Natural killer cell (primary cell): ENCODE data around the gene MXD1. TPM values are rescaled to one million over a fixed set of nuclear protein-coding genes. Genes with fewer than 3 reads are reported as not detected.

Source experiments
- ATAC-seq, 3 donors: fragments of 150-1000 bp in 2 of 3; fragments of 200-7000 bp in 1 of 3; cut with Tn5 transposase; 1 replicate in 1 of 3; 2 replicates in 2 of 3; pipeline ENCODE4 v1.10.0; 2021; ENCODE audit warnings: mild to moderate bottlenecking in 2 of 3, moderate library complexity in 2 of 3
- DNase-seq, 2 donors: peaks; one replicate each; pipeline versions ENCODE4 v3.0.0 to v3.0.0-alpha.2; 2013 to 2021; ENCODE audit warnings: mixed read lengths in 1 of 2
- H3K27ac ChIP-seq: one replicate; pipeline ENCODE4 v1.5.1; 2013; ENCODE audit warnings: mild to moderate bottlenecking, low read length
- H3K27me3 ChIP-seq: one replicate; pipeline ENCODE4 v1.6.1; 2013; ENCODE audit warnings: low read length; ENCODE audit not compliant: control insufficient read depth, insufficient read depth
- H3K36me3 ChIP-seq: one replicate; pipeline ENCODE4 v1.6.1; 2013; ENCODE audit warnings: low read length; ENCODE audit not compliant: control insufficient read depth, insufficient read depth
- H3K4me1 ChIP-seq: one replicate; pipeline ENCODE4 v1.6.1; 2013; ENCODE audit warnings: low read length; ENCODE audit not compliant: control insufficient read depth, insufficient read depth
- H3K4me3 ChIP-seq: one replicate; pipeline ENCODE4 v1.5.1; 2013; ENCODE audit warnings: low read length
- H3K9me3 ChIP-seq: one replicate; pipeline ENCODE4 v1.6.1; 2013; ENCODE audit warnings: low read length; ENCODE audit not compliant: control insufficient read depth, insufficient read depth
- H3K27ac Mint-ChIP-seq, 2 donors: one replicate each; pipeline ENCODE4 v1.8.0; 2022; ENCODE audit warnings: mild to moderate bottlenecking in 2 of 2, mixed read lengths in 2 of 2, moderate library complexity in 1 of 2
- H3K27me3 Mint-ChIP-seq, 2 donors: one replicate each; pipeline ENCODE4 v1.8.0; 2022; ENCODE audit warnings: low read depth in 2 of 2, mixed read lengths in 2 of 2
- H3K36me3 Mint-ChIP-seq: one replicate; pipeline ENCODE4 v1.8.0; 2022; ENCODE audit warnings: mixed read lengths
- H3K4me1 Mint-ChIP-seq, 2 donors: one replicate each; pipeline ENCODE4 v1.8.0; 2022; ENCODE audit warnings: mixed read lengths in 2 of 2
- H3K4me3 Mint-ChIP-seq: one replicate; pipeline ENCODE4 v1.8.0; 2022; ENCODE audit warnings: mild to moderate bottlenecking, moderate library complexity, mixed read lengths
- H3K9me3 Mint-ChIP-seq, 2 donors: one replicate each; pipeline ENCODE4 v1.8.0; 2022; ENCODE audit warnings: mixed read lengths in 2 of 2
- WGBS: methylation state at CpG from one replicate; pipeline ENCODE4 v1.1.7; 2013; ENCODE audit warnings: missing lambda C conversion rate; ENCODE audit not compliant: insufficient coverage; 5-methylcytosine and 5-hydroxymethylcytosine counted together
- intact Hi-C: fragments of 100-400 bp; cut with micrococcal nuclease; formaldehyde crosslinking; loops from one replicate; pipeline ENCODE4 v1.14.2; 2022
- total RNA-seq, 4 donors: library from RNA; stranded (reverse); fragments of 120-200 nt in 1 of 4; gene quantifications; one replicate each; pipeline versions ENCODE4 v1.2.3 to v1.2.4, GENCODE V29; 2013 to 2022
- TF ChIP-seq, protein P1 (sequence below): fragments of 200-600 bp; IDR thresholded peaks from one replicate; pipeline ENCODE4 v1.8.0; 2022; ENCODE audit warnings: antibody characterized with exemption

Gene MXD1
- total RNA-seq, 3 donors from 2014 or later (not counting 1 experiment from before 2014, with no cell fraction given), result 63.0 to 165 (median 112) TPM

DNA sequence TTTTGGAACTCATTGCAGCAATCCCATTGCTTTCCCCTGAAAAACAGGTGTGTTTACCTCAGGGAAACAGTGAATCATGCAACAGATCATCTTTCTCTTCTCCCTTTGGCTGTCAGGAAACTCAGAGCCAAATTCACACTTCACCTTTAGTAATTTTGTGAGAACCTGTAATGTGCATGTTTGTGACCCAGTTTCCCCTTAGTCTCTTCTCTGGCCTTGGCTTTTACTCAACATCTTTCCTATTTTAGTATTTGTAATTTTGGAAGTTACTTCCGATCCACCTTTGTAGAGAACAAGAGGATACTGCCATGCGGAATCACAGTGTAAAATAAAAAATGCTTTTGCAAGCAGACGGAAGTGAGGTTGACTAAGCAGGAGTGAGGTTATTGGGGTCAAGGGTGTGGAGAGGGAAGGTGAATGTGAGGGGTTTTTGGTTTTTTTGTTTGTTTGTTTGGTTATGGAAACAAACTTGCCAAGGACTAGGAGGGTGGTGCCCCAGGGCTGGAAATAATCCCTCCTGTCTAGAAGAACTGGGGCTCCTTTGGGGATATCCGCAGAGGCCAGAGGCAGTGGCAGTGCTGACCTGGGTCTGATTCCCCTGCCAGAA, 32.5 kb downstream of the MXD1 start:
- ATAC-seq (peak in 2 of 3 donors; percentile 20 to 32), DNase-seq (peak in 1 of 2 donors; percentile 27)
- Histone ChIP-seq H3K9me3 (no peaks in the 10 kb centered on the region), H3K4me1 (peaks cover 36% of the 10 kb centered on the region), H3K27ac (peak overlapping the region; percentile 49), H3K36me3 (peaks cover 10% of the 10 kb centered on the region), H3K27me3 (no peaks in the 10 kb centered on the region), H3K4me3 (no peak overlapping the region)
- intact Hi-C loops, result loop anchor here (1.0 to 10.0 kb wide), 3 partner anchors 33 to 197 kb away; partner anchors contain the start of gene MXD1
- WGBS, result 61% methylated on average over 4 of the region's 4 CpGs
- Mint-ChIP-seq H3K27ac (peak overlapping the region; percentile 78 to 91), H3K4me3 (peak overlapping the region; percentile 74), H3K4me1 (peaks cover 30 to 42% of the 10 kb centered on the region in 2 donors), H3K36me3 (no peaks in the 10 kb centered on the region), H3K27me3 (no peaks in the 10 kb centered on the region), H3K9me3 (no peaks in the 10 kb centered on the region)
- TF ChIP-seq, protein P1, sequence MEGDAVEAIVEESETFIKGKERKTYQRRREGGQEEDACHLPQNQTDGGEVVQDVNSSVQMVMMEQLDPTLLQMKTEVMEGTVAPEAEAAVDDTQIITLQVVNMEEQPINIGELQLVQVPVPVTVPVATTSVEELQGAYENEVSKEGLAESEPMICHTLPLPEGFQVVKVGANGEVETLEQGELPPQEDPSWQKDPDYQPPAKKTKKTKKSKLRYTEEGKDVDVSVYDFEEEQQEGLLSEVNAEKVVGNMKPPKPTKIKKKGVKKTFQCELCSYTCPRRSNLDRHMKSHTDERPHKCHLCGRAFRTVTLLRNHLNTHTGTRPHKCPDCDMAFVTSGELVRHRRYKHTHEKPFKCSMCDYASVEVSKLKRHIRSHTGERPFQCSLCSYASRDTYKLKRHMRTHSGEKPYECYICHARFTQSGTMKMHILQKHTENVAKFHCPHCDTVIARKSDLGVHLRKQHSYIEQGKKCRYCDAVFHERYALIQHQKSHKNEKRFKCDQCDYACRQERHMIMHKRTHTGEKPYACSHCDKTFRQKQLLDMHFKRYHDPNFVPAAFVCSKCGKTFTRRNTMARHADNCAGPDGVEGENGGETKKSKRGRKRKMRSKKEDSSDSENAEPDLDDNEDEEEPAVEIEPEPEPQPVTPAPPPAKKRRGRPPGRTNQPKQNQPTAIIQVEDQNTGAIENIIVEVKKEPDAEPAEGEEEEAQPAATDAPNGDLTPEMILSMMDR, result no peak

DNA sequence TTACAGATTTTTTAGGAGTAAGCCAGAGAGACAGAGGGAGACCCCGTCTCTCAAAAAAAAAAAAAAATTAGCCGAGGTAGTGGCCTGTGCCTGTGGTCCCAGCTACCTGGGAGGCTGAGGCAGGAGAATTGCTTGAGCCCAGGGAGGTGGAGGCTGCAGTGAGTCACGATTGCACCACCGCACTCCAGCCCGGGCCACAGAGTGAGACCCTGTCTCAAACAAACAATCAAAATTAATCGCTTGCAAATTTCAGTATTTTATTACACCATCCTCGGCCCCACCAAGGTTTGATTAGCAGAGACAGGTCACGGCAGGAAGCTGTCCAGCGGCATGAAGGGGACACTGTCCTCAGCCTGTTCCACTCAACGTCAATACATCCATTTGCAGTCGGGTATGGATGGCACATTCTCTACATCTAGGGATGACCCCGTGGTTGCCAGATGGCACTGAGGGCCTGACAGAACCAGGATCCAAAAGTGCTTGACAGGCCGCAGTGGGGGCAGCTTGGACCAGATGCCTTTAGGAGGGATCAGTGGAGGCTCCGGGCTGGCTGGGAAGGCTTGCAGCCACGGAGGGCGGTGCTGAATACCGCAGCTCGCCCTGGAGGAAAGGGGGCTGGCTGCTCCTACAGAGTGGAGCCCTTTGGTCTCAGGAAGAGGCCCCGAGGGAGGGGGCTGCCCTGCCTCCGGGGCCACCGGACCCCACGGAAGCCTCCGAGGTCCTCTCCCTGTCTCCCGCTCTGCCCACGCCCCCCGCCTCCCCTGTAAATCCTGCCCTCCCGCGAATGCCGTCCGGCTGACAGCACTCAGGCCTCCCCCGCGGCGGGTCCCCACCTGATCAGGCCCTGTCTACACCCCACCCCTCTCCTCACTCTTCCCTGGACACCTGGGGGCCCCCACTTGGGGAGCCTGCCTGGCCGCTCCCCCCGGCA, 33.4 kb downstream of the MXD1 start:
- H3K27me3 ChIP-seq, result no peaks in the 10 kb centered on the region
- WGBS, result 76% methylated on average over 34 of the region's 35 CpGs
- DNase-seq (no peak), ATAC-seq (no peak)
- H3K36me3 Mint-ChIP-seq, result no peaks in the 10 kb centered on the region
- no peaks in the 10 kb centered on the region for H3K27me3 Mint-ChIP-seq
- no peak overlapping the region for H3K4me3 Mint-ChIP-seq
- no peak overlapping the region for H3K4me3 ChIP-seq
- H3K36me3 ChIP-seq, result peaks cover 4% of the 10 kb centered on the region
- peak overlapping the region; percentile 78 to 91 for H3K27ac Mint-ChIP-seq
- H3K27ac ChIP-seq, result peak overlapping the region; percentile 49
- intact Hi-C loops, result loop anchor here (10.0 kb wide), 1 partner anchor 197 kb away; no protein-coding TSS in a partner anchor
- TF ChIP-seq, protein P1, result no peak
- peaks cover 30 to 42% of the 10 kb centered on the region in 2 donors for H3K4me1 Mint-ChIP-seq
- no peaks in the 10 kb centered on the region for H3K9me3 Mint-ChIP-seq
- no peaks in the 10 kb centered on the region for H3K9me3 ChIP-seq
- peaks cover 36% of the 10 kb centered on the region for H3K4me1 ChIP-seq

DNA sequence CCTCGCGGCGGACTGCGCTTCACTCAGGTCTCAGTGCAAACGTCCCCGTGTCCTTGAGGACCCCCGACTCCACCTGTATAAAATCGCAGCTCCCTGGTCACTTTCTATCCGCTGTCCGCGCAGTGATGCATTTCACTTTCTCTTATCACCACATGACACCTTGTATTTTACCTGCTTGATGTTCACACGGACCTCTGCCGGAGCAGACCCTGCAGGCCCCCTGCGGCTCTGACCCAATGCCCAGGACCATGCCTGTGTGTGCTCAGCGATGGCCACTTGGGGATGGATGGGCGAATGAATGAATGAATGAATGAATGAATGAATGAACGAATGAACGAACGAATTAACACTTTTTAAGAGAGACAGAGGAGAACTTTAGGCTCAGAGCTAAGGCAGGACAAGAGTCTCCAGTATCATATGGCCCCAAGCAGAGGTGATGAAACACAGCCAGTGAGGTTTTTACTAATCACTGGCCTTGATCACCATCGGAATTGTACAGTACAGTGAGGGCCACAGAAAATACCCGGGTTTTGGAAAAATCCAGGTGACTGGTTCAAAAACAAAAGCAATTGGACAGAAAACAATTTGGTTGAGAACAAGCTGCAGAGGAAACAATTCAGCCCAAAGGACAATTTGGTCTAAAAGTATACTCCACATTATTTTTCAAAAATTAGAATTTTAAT, 34.2 kb downstream of the MXD1 start:
- intact Hi-C loops, result loop anchor here (10.0 kb wide), 1 partner anchor 196 kb away; no protein-coding TSS in a partner anchor

More for the DNA sequence above, 34.2 kb downstream of the MXD1 start:
- Mint-ChIP-seq H3K27me3 (no peaks in the 10 kb centered on the region), H3K4me1 (peaks cover 30 to 42% of the 10 kb centered on the region in 2 donors), H3K9me3 (no peaks in the 10 kb centered on the region), H3K4me3 (peak overlapping the region; percentile 4), H3K36me3 (no peaks in the 10 kb centered on the region), H3K27ac (peak overlapping the region in 1 of 2 donors; percentile 56)
- no peak for ATAC-seq
- TF ChIP-seq, protein P1, result no peak
- no peak overlapping the region for H3K27ac ChIP-seq
- no peaks in the 10 kb centered on the region for H3K27me3 ChIP-seq
- peaks cover 36% of the 10 kb centered on the region for H3K4me1 ChIP-seq
- H3K36me3 ChIP-seq, result no peaks in the 10 kb centered on the region
- no peak for DNase-seq
- WGBS, result 93% methylated on average over 21 of the region's 21 CpGs
- no peak overlapping the region for H3K4me3 ChIP-seq
- no peaks in the 10 kb centered on the region for H3K9me3 ChIP-seq
